HEK293 (cell line): ENCODE results near the gene COA8.

Experiments
- CTCF ChIA-PET: fragments of 350-600 bp; formaldehyde crosslinking; extraction: SDS; loops from one replicate; lab custom pipeline; 2021; ENCODE audit warnings: antibody characterized with exemption; lab: Yijun Ruan, JAX
- POLR2A ChIA-PET: fragments of 300-600 bp; formaldehyde crosslinking; extraction: SDS; loops from one replicate; lab custom pipeline; 2020; ENCODE audit warnings: antibody characterized with exemption, inconsistent platforms; lab: Yijun Ruan, JAX
- H3K27ac ChIP-seq: fragments of 200-500 bp; sonication (Bioruptor generic); 2 replicates; pipeline ENCODE4 v1.5.1; 2014; ENCODE audit warnings: low read depth, low read length, control low read depth, inconsistent platforms; ENCODE audit errors: extremely low read depth
- H3K36me3 ChIP-seq, 2 experiments: fragments of 200-500 bp in 1 of 2; sonication (Bioruptor generic) in 1 of 2; 1 replicate in 1 of 2; 2 replicates in 1 of 2; pipeline ENCODE4 v1.5.1; 2014 to 2017; ENCODE audit warnings: inconsistent platforms in 2 of 2, low read length in 2 of 2; ENCODE audit not compliant: control insufficient read depth in 2 of 2, insufficient read depth in 1 of 2
- H3K4me1 ChIP-seq: fragments of 200-500 bp; sonication (Bioruptor generic); 2 replicates; pipeline ENCODE4 v1.5.1; 2014; ENCODE audit warnings: mild to moderate bottlenecking, low read length, inconsistent platforms; ENCODE audit not compliant: control insufficient read depth, insufficient read depth
- H3K4me3 ChIP-seq: 2 replicates; pipeline ENCODE4 v1.5.1; 2011; ENCODE audit warnings: low read depth, mild to moderate bottlenecking, control low read depth, low read length, moderate library complexity
- H3K9me3 ChIP-seq: fragments of 200-500 bp; sonication (Bioruptor generic); 2 replicates; pipeline ENCODE4 v1.5.1; 2014; ENCODE audit warnings: low read depth, low read length, inconsistent platforms; ENCODE audit not compliant: control insufficient read depth, insufficient read depth
- GLI4 ChIP-seq: fragments of 450-650 bp; formaldehyde crosslinking; IDR thresholded peaks from 2 replicates; pipeline ENCODE4 v1.5.1; 2016; ENCODE audit warnings: missing biosample characterization, missing genetic modification characterization
- GLIS1 ChIP-seq: fragments of 450-650 bp; formaldehyde crosslinking; IDR thresholded peaks from 2 replicates; pipeline ENCODE4 v1.5.1; 2016; ENCODE audit warnings: missing biosample characterization, missing genetic modification characterization
- GLIS2 ChIP-seq: fragments of 450-650 bp; formaldehyde crosslinking; IDR thresholded peaks from 2 replicates; pipeline ENCODE4 v1.5.1; 2016; ENCODE audit warnings: missing biosample characterization, missing genetic modification characterization
- SP2 ChIP-seq: fragments of 450-650 bp; formaldehyde crosslinking; IDR thresholded peaks from 2 replicates; pipeline ENCODE4 v1.5.1; 2016; ENCODE audit warnings: missing biosample characterization, missing genetic modification characterization
- SP7 ChIP-seq: fragments of 450-650 bp; formaldehyde crosslinking; IDR thresholded peaks from 2 replicates; pipeline ENCODE4 v1.5.1; 2016; ENCODE audit warnings: missing biosample characterization, missing genetic modification characterization
- TCF7L2 ChIP-seq: IDR thresholded peaks from 2 replicates; pipeline ENCODE4 v1.6.1; 2011; ENCODE audit warnings: low read depth, mild to moderate bottlenecking, inconsistent platforms, low read length, moderate library complexity, borderline replicate concordance
- ZFHX2 ChIP-seq: fragments of 450-650 bp; formaldehyde crosslinking; conservative IDR thresholded peaks from 2 replicates; pipeline ENCODE4 v1.5.1; 2016; ENCODE audit warnings: missing biosample characterization, missing genetic modification characterization
- ZFP3 ChIP-seq: fragments of 450-650 bp; formaldehyde crosslinking; IDR thresholded peaks from 2 replicates; pipeline ENCODE4 v1.5.1; 2016; ENCODE audit warnings: low read depth, missing biosample characterization, missing genetic modification characterization
- ZNF155 ChIP-seq: fragments of 450-650 bp; formaldehyde crosslinking; IDR thresholded peaks from 2 replicates; pipeline ENCODE4 v1.5.1; 2016; ENCODE audit warnings: missing biosample characterization, missing genetic modification characterization
- ZNF19 ChIP-seq: fragments of 450-650 bp; formaldehyde crosslinking; IDR thresholded peaks from 2 replicates; pipeline ENCODE4; 2016; ENCODE audit warnings: missing biosample characterization, missing genetic modification characterization, low read depth
- ZNF248 ChIP-seq: fragments of 450-650 bp; formaldehyde crosslinking; IDR thresholded peaks from 2 replicates; pipeline ENCODE4 v1.5.1; 2017; ENCODE audit warnings: missing biosample characterization, missing genetic modification characterization
- ZNF596 ChIP-seq: fragments of 450-650 bp; IDR thresholded peaks from 2 replicates; pipeline ENCODE4 v1.5.0; 2018; ENCODE audit warnings: missing biosample characterization, mild to moderate bottlenecking, missing genetic modification characterization, moderate library complexity
- ZNF623 ChIP-seq: fragments of 450-650 bp; formaldehyde crosslinking; IDR thresholded peaks from 2 replicates; pipeline ENCODE4 v1.5.1; 2016; ENCODE audit warnings: missing biosample characterization, missing genetic modification characterization
- ZSCAN30 ChIP-seq: fragments of 450-650 bp; IDR thresholded peaks from 2 replicates; pipeline ENCODE4 v1.5.1; 2018; ENCODE audit warnings: missing biosample characterization, mild to moderate bottlenecking, missing genetic modification characterization, moderate library complexity
- TF ChIP-seq, protein P1 (sequence below): sonication (generic); formaldehyde crosslinking; IDR thresholded peaks from 2 replicates; pipeline ENCODE4 v1.8.1; 2022; ENCODE audit warnings: mild to moderate bottlenecking, moderate library complexity, missing genetic modification reagents
- TF ChIP-seq, protein P2 (sequence below): fragments of 450-650 bp; formaldehyde crosslinking; IDR thresholded peaks from 2 replicates; pipeline ENCODE4 v1.5.1; 2017; ENCODE audit warnings: missing biosample characterization, missing genetic modification characterization
- TF ChIP-seq, protein P3 (sequence below): fragments of 450-650 bp; formaldehyde crosslinking; conservative IDR thresholded peaks from 2 replicates; pipeline ENCODE4 v1.5.1; 2016; ENCODE audit warnings: low read depth, missing biosample characterization, missing genetic modification characterization
- TF ChIP-seq, protein P4 (sequence below): fragments of 450-650 bp; formaldehyde crosslinking; IDR thresholded peaks from 2 replicates; pipeline ENCODE4 v1.5.1; 2016; ENCODE audit warnings: missing biosample characterization, missing genetic modification characterization
- TF ChIP-seq, protein P5 (sequence below): fragments of 450-650 bp; formaldehyde crosslinking; IDR thresholded peaks from 2 replicates; pipeline ENCODE4 v1.5.1; 2016; ENCODE audit warnings: missing biosample characterization, missing genetic modification characterization
- TF ChIP-seq, protein P6 (sequence below): fragments of 450-650 bp; formaldehyde crosslinking; IDR thresholded peaks from 2 replicates; pipeline ENCODE4 v1.5.1; 2016; ENCODE audit warnings: missing biosample characterization, missing genetic modification characterization, borderline replicate concordance

The COA8 gene

DNA sequence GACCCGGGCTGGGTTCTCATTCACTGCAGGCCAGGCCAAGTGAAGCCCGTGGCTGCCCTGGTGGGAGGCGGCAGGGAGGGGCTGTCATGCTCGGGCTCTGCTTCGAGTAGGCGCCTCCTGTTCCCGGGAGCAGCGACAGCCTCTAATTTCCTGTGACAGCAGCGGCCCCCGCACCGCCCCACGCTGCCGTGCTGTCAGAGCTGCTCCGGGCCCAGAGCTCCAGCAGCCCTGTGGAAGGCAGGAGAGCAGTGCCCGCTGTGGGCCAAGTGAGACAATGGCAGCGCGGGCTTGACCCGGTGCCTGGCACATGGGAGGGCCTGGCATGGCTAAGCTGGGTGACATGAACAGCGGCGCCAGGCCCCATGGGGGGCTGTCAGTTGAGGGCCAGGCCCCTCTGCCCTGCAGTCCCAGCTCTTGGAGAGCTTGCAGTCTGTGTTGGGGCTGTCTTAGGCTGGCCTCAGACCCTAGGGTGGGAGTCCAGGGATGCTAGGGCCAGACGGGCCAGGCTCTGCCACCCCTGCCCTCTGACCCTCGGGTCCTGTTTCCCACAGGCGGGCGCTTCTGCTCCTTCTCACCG is 28.7 kb upstream of the COA8 start:
- TF ChIP-seq ZNF155, result no peak
- 0 out of 2 replicates have a peak, but pooled peaks have one; percentile 9 for TF ChIP-seq ZFHX2
- ChIA-PET POLR2A (interaction anchor here (0.6 to 3.9 kb wide), 4 partner anchors 11 to 47 kb away, joined by 3 to 19 read pairs (median 4); partner anchors contain the start of gene CKB), CTCF (no interaction called here)
- Histone ChIP-seq H3K4me1 (peaks cover 3% of the 10 kb centered on the region; the same call in 1 of the 2 replicates), H3K36me3 (peaks cover 0 to 19% of the 10 kb centered on the region in 2 experiments; a peak in 1 of 3 replicates), H3K4me3 (no peak overlapping the region), H3K27ac (no peak overlapping the region), H3K9me3 (no peaks in the 10 kb centered on the region)

DNA sequence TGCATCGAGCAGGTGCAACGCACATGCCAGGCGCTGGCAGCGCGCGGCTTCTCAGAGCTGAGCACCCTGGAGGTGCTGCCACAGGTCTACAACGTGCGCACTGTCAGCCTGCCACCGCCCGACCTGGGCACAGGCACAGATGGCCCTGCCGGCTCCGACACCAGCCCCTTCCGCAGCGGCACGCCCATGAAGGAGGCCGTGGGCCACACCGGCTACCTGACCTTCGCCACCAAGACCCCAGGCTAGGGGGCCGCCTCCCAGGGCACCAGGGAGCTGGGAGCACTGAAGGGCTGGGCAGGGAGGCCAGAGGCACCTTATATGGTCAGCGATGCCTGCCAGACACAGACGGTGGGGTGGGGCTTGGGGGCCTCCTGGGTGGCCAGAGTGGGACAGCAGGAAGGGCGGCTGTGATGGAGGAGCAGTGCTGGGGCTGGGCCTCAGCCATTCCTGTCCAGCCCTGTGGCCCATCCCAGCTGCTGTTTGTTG is 28.1 kb upstream of the COA8 start:
- TF ChIP-seq GLIS1 (tag by site-specific recombination) (peak; percentile 77), ZNF248 (tag by site-specific recombination) (no peak), ZNF19 (tag by site-specific recombination) (no peak), ZNF623 (tag by site-specific recombination) (no peak), TCF7L2 (no peak), ZFP3 (tag by site-specific recombination) (no peak), ZNF596 (tag by site-specific recombination) (no peak), SP2 (tag by site-specific recombination) (no peak), ZSCAN30 (tag by site-specific recombination) (no peak), GLIS2 (tag by site-specific recombination) (peak; percentile 61), GLI4 (no peak), SP7 (tag by site-specific recombination) (no peak)
- TF ChIP-seq, protein P1, sequence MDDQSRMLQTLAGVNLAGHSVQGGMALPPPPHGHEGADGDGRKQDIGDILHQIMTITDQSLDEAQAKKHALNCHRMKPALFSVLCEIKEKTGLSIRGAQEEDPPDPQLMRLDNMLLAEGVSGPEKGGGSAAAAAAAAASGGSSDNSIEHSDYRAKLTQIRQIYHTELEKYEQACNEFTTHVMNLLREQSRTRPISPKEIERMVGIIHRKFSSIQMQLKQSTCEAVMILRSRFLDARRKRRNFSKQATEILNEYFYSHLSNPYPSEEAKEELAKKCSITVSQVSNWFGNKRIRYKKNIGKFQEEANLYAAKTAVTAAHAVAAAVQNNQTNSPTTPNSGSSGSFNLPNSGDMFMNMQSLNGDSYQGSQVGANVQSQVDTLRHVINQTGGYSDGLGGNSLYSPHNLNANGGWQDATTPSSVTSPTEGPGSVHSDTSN (CRISPR knock-in tag), result no peak
- TF ChIP-seq, protein P2, sequence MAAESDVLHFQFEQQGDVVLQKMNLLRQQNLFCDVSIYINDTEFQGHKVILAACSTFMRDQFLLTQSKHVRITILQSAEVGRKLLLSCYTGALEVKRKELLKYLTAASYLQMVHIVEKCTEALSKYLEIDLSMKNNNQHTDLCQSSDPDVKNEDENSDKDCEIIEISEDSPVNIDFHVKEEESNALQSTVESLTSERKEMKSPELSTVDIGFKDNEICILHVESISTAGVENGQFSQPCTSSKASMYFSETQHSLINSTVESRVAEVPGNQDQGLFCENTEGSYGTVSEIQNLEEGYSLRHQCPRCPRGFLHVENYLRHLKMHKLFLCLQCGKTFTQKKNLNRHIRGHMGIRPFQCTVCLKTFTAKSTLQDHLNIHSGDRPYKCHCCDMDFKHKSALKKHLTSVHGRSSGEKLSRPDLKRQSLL, result no peak
- TF ChIP-seq, protein P3, sequence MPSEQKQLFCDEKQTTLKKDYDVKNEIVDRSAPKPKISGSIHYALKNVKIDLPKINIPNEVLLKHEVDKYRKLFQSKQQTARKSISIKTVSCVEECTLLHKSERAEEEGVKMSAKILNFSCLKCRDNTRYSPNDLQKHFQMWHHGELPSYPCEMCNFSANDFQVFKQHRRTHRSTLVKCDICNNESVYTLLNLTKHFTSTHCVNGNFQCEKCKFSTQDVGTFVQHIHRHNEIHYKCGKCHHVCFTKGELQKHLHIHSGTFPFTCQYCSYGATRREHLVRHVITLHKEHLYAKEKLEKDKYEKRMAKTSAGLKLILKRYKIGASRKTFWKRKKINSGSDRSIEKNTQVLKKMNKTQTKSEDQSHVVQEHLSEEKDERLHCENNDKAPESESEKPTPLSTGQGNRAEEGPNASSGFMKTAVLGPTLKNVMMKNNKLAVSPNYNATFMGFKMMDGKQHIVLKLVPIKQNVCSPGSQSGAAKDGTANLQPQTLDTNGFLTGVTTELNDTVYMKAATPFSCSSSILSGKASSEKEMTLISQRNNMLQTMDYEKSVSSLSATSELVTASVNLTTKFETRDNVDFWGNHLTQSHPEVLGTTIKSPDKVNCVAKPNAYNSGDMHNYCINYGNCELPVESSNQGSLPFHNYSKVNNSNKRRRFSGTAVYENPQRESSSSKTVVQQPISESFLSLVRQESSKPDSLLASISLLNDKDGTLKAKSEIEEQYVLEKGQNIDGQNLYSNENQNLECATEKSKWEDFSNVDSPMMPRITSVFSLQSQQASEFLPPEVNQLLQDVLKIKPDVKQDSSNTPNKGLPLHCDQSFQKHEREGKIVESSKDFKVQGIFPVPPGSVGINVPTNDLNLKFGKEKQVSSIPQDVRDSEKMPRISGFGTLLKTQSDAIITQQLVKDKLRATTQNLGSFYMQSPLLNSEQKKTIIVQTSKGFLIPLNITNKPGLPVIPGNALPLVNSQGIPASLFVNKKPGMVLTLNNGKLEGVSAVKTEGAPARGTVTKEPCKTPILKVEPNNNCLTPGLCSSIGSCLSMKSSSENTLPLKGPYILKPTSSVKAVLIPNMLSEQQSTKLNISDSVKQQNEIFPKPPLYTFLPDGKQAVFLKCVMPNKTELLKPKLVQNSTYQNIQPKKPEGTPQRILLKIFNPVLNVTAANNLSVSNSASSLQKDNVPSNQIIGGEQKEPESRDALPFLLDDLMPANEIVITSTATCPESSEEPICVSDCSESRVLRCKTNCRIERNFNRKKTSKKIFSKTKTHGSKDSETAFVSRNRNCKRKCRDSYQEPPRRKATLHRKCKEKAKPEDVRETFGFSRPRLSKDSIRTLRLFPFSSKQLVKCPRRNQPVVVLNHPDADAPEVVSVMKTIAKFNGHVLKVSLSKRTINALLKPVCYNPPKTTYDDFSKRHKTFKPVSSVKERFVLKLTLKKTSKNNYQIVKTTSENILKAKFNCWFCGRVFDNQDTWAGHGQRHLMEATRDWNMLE, result no peak
- TF ChIP-seq, protein P4, sequence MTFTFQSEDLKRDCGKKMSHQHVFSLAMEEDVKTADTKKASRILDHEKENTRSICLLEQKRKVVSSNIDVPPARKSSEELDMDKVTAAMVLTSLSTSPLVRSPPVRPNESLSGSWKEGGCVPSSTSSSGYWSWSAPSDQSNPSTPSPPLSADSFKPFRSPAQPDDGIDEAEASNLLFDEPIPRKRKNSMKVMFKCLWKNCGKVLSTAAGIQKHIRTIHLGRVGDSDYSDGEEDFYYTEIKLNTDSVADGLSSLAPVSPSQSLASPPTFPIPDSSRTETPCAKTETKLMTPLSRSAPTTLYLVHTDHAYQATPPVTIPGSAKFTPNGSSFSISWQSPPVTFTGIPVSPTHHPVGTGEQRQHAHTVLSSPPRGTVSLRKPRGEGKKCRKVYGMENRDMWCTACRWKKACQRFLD (tag by site-specific recombination), result no peak
- TF ChIP-seq, protein P5, sequence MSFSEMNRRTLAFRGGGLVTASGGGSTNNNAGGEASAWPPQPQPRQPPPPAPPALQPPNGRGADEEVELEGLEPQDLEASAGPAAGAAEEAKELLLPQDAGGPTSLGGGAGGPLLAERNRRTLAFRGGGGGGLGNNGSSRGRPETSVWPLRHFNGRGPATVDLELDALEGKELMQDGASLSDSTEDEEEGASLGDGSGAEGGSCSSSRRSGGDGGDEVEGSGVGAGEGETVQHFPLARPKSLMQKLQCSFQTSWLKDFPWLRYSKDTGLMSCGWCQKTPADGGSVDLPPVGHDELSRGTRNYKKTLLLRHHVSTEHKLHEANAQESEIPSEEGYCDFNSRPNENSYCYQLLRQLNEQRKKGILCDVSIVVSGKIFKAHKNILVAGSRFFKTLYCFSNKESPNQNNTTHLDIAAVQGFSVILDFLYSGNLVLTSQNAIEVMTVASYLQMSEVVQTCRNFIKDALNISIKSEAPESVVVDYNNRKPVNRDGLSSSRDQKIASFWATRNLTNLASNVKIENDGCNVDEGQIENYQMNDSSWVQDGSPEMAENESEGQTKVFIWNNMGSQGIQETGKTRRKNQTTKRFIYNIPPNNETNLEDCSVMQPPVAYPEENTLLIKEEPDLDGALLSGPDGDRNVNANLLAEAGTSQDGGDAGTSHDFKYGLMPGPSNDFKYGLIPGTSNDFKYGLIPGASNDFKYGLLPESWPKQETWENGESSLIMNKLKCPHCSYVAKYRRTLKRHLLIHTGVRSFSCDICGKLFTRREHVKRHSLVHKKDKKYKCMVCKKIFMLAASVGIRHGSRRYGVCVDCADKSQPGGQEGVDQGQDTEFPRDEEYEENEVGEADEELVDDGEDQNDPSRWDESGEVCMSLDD (tag by site-specific recombination), result no peak
- TF ChIP-seq, protein P6, sequence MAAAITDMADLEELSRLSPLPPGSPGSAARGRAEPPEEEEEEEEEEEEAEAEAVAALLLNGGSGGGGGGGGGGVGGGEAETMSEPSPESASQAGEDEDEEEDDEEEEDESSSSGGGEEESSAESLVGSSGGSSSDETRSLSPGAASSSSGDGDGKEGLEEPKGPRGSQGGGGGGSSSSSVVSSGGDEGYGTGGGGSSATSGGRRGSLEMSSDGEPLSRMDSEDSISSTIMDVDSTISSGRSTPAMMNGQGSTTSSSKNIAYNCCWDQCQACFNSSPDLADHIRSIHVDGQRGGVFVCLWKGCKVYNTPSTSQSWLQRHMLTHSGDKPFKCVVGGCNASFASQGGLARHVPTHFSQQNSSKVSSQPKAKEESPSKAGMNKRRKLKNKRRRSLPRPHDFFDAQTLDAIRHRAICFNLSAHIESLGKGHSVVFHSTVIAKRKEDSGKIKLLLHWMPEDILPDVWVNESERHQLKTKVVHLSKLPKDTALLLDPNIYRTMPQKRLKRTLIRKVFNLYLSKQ, result no peak
- TF ChIP-seq, all 188 proteins: peak for 2

More for the DNA sequence above, 28.1 kb upstream of the COA8 start:
- H3K27ac ChIP-seq, result no peak overlapping the region
- H3K36me3 ChIP-seq, result peaks cover 0 to 19% of the 10 kb centered on the region in 2 experiments; a peak in 1 of 3 replicates
- POLR2A ChIA-PET, result interaction anchor here (0.6 to 3.9 kb wide), 4 partner anchors 12 to 48 kb away, joined by 3 to 19 read pairs (median 4); partner anchors contain the start of gene CKB
- CTCF ChIA-PET, result no interaction called here
- peaks cover 3% of the 10 kb centered on the region; the same call in 1 of the 2 replicates for H3K4me1 ChIP-seq
- no peaks in the 10 kb centered on the region for H3K9me3 ChIP-seq
- no peak overlapping the region for H3K4me3 ChIP-seq
